GM20431 (cell line): ENCODE results near the gene PEX5L.

Experiments used
- in situ Hi-C: fragments of 300-500 bp; cut with MseI, MboI; formaldehyde crosslinking; loops from one replicate; pipeline ENCODE4 v1.15.0; 2020; ENCODE audit warnings: low sequenced_read_pairs; ENCODE audit not compliant: unreplicated experiment

Gene PEX5L

GRCh38 chr3:179921500-179921899, 115.2 kb downstream of the PEX5L start:
- in situ Hi-C loops: loop anchor here (10.0 kb wide), 1 partner anchor 673 kb away; no protein-coding TSS in a partner anchor

- in situ Hi-C loops: no loop called here
Measured at GRCh38 chr3:179907784-179908482, 128.8 kb downstream of the PEX5L start.

- in situ Hi-C loops: no loop called here
Measured at GRCh38 chr3:179902061-179902460, 134.7 kb downstream of the PEX5L start.

GRCh38 chr3:179898024-179898423, 138.7 kb downstream of the PEX5L start:
- in situ Hi-C loops: no loop called here

GRCh38 chr3:179897231-179897630, 139.5 kb downstream of the PEX5L start:
- in situ Hi-C loops: no loop called here

- in situ Hi-C loops: no loop called here
Measured at GRCh38 chr3:179896507-179896906, 140.2 kb downstream of the PEX5L start.

GRCh38 chr3:179895330-179895729, 141.4 kb downstream of the PEX5L start:
- in situ Hi-C loops: no loop called here

- in situ Hi-C loops: no loop called here
Measured at GRCh38 chr3:179887295-179887943, 149.3 kb downstream of the PEX5L start.

GRCh38 chr3:179885950-179886349, 150.8 kb downstream of the PEX5L start:
- in situ Hi-C loops: no loop called here

GRCh38 chr3:179884136-179884535, 152.6 kb downstream of the PEX5L start:
- in situ Hi-C loops: no loop called here

- in situ Hi-C loops: no loop called here
Measured at GRCh38 chr3:179882292-179882691, 154.4 kb downstream of the PEX5L start.

GRCh38 chr3:179881791-179882190, 154.9 kb downstream of the PEX5L start:
- in situ Hi-C loops: no loop called here

- in situ Hi-C loops: no loop called here
Measured at GRCh38 chr3:179880868-179881267, 155.9 kb downstream of the PEX5L start.

GRCh38 chr3:179876440-179876839, 160.3 kb downstream of the PEX5L start:
- in situ Hi-C loops: no loop called here

GRCh38 chr3:179872842-179873241, 163.9 kb downstream of the PEX5L start:
- in situ Hi-C loops: no loop called here

GRCh38 chr3:179871782-179872181, 165.0 kb downstream of the PEX5L start:
- in situ Hi-C loops: no loop called here

GRCh38 chr3:179868715-179869114, 168.0 kb downstream of the PEX5L start:
- in situ Hi-C loops: no loop called here

- in situ Hi-C loops: no loop called here
Measured at GRCh38 chr3:179867961-179868360, 168.8 kb downstream of the PEX5L start.

GRCh38 chr3:179865861-179866505, 170.8 kb downstream of the PEX5L start:
- in situ Hi-C loops: no loop called here

GRCh38 chr3:179861953-179862352, 174.8 kb downstream of the PEX5L start:
- in situ Hi-C loops: no loop called here

- in situ Hi-C loops: no loop called here
Measured at GRCh38 chr3:179861292-179861691, 175.4 kb downstream of the PEX5L start.
